Left ventricle myocardium inferior (tissue), 1 donor: ENCODE results near the gene OCA2. TPM values are rescaled to one million over a fixed set of nuclear protein-coding genes. Genes with fewer than 3 reads are reported as not detected.

Source experiments
- DNase-seq: peaks from one replicate; pipeline ENCODE4 v3.0.0-alpha.2; 2020
- H3K27ac ChIP-seq: fragments of 200-600 bp; replicated peaks from 2 replicates; pipeline ENCODE4 v1.8.0; 2021
- H3K27me3 ChIP-seq: fragments of 200-600 bp; 2 replicates; pipeline ENCODE4 v1.8.0; 2021; ENCODE audit warnings: low read depth
- H3K36me3 ChIP-seq: fragments of 200-600 bp; 2 replicates; pipeline ENCODE4 v1.8.0; 2021
- H3K4me1 ChIP-seq: fragments of 200-600 bp; 2 replicates; pipeline ENCODE4 v1.8.0; 2021
- H3K4me3 ChIP-seq: fragments of 200-600 bp; 2 replicates; pipeline ENCODE4 v1.8.0; 2021; ENCODE audit warnings: mild to moderate bottlenecking, moderate library complexity
- H3K9me3 ChIP-seq: fragments of 200-600 bp; replicated peaks from 2 replicates; pipeline ENCODE4 v1.8.0; 2021
- intact Hi-C: fragments of 100-400 bp; cut with micrococcal nuclease; formaldehyde crosslinking; loops from one replicate; pipeline ENCODE4 v1.11.0; 2022
- total RNA-seq: library from RNA; stranded (reverse); fragmentation: NEBNext Ultra II Directional; extraction: Animal tissue kit (Norgen Biotek cat#: 25700); gene quantifications from one replicate; pipeline ENCODE4 v1.2.1, GENCODE V29; 2021
- TF ChIP-seq, protein P1 (sequence below): fragments of 200-600 bp; IDR thresholded peaks from 2 replicates; pipeline ENCODE4 v1.8.0; 2021; ENCODE audit warnings: antibody characterized with exemption, mild to moderate bottlenecking, borderline replicate concordance
- donor health status: DM: no; HTN: yes; CAD: no; lungs with severe emphysema.

The OCA2 gene
- total RNA-seq, 1 donor from 2014 or later = not detected

DNA sequence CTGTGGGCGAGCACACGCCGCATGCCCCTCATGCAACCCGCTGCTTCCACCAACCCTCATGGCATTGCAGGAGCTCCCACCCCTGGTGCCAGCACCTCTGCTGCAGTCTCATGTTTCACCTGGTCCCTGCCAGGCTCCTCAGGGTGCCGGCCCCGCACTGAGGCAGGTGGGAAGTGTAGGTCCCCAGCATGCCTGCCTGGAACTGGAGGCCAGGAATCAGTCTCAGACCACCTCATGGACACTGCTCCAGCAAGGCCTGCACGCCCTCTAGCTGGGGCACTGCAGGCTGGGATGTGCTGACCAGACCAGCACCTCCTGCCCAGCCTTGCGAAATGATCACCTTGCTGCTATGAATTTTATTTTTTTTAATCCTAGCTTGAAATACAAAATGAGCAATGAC is 39.1 kb downstream of the OCA2 start:
- Histone ChIP-seq H3K9me3 (peaks cover 26% of the 10 kb centered on the region), H3K27me3 (peaks cover under 1% of the 10 kb centered on the region), H3K27ac (no peak overlapping the region), H3K4me3 (no peak overlapping the region), H3K4me1 (no peaks in the 10 kb centered on the region), H3K36me3 (no peaks in the 10 kb centered on the region)
- DNase-seq = no peak
- intact Hi-C loops = no loop called here
- TF ChIP-seq, protein P1, sequence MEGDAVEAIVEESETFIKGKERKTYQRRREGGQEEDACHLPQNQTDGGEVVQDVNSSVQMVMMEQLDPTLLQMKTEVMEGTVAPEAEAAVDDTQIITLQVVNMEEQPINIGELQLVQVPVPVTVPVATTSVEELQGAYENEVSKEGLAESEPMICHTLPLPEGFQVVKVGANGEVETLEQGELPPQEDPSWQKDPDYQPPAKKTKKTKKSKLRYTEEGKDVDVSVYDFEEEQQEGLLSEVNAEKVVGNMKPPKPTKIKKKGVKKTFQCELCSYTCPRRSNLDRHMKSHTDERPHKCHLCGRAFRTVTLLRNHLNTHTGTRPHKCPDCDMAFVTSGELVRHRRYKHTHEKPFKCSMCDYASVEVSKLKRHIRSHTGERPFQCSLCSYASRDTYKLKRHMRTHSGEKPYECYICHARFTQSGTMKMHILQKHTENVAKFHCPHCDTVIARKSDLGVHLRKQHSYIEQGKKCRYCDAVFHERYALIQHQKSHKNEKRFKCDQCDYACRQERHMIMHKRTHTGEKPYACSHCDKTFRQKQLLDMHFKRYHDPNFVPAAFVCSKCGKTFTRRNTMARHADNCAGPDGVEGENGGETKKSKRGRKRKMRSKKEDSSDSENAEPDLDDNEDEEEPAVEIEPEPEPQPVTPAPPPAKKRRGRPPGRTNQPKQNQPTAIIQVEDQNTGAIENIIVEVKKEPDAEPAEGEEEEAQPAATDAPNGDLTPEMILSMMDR = no peak

DNA sequence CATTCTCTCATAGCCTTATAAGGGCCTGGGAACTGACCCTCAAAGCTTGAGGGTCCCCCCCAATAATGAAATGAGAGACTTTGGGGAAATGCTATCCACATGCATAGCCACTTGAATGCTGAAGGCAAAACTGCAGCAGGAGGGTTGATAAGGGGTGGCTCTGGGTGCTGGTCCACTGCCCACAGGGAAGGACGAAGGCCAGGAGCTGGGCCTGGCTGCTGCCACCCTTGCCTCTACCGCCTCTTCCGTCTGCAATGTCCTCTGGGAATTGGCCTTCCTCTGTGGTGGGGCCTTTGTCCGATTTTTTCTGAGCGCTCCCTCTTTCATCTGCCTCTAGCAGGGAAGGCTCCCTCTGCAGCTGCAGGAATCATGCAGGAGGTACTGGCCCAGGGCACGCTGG is 41.0 kb downstream of the OCA2 start:
- Histone ChIP-seq H3K9me3 (peaks cover 11% of the 10 kb centered on the region), H3K27ac (no peak overlapping the region), H3K4me3 (no peak overlapping the region), H3K36me3 (no peaks in the 10 kb centered on the region), H3K4me1 (no peaks in the 10 kb centered on the region), H3K27me3 (no peaks in the 10 kb centered on the region)
- DNase-seq = no peak
- intact Hi-C loops = no loop called here
- TF ChIP-seq, protein P1 = no peak

DNA sequence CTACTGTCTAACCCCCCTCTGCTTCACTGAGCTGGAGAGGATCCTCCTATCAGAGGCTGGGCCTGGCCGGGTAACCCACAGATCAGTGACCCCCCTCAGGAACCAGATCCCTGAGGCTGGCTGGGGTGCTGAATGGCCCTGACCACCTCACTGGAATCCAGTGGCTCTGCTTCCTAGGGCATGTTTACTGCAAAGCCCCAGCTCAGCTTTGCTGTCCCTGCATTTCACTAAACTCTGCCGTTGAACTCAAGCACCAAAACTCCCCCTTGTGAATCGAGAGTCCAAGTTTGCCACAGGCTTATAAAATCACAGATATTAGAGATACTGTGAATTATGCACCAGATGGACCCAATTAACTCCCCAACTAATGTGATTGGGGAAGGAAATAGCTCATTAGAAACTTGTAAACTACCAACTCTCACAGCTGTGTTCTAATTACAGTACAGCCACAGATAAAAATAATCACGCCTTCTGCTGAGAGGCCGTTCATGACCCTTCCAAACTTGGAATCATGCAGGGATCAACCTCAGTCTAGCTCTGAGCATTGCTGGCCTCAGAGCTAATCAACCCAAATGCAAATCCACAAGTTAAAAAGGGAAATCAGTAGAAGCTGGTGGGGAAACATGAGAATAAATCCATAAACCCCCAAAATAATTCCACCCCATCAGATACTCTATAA is 47.0 kb downstream of the OCA2 start:
- intact Hi-C loops = no loop called here
- Histone ChIP-seq H3K9me3 (peaks cover 4% of the 10 kb centered on the region), H3K27me3 (no peaks in the 10 kb centered on the region), H3K27ac (peak overlapping the region; percentile 56), H3K4me3 (no peak overlapping the region), H3K36me3 (no peaks in the 10 kb centered on the region), H3K4me1 (peaks cover 8% of the 10 kb centered on the region)
- no peak for DNase-seq
- TF ChIP-seq, protein P1 = no peak

DNA sequence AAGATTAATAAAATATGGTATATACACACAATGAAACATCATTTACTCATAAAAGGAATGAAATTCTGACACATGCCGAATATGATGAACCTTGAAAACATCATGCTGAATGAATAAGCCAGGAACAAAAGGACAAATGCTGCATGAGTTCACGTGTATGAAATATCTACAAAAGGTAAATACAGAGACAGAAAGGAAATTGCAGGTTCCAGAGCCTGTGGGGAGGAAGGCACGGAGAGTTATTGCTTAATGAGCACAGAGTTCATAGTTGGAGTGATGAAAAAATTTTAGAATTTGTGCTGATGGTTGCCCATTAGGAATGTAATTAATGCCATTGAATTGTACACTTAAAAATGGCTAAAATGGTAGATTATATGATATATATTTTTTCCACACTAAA is 49.5 kb downstream of the OCA2 start:
- no peaks in the 10 kb centered on the region for H3K27me3 ChIP-seq
- intact Hi-C loops = no loop called here
- peaks cover 4% of the 10 kb centered on the region for H3K9me3 ChIP-seq
- H3K4me1 ChIP-seq = peaks cover 8% of the 10 kb centered on the region
- H3K36me3 ChIP-seq = no peaks in the 10 kb centered on the region
- H3K27ac ChIP-seq = no peak overlapping the region
- no peak overlapping the region for H3K4me3 ChIP-seq
- no peak for DNase-seq
- TF ChIP-seq, protein P1 = no peak

DNA sequence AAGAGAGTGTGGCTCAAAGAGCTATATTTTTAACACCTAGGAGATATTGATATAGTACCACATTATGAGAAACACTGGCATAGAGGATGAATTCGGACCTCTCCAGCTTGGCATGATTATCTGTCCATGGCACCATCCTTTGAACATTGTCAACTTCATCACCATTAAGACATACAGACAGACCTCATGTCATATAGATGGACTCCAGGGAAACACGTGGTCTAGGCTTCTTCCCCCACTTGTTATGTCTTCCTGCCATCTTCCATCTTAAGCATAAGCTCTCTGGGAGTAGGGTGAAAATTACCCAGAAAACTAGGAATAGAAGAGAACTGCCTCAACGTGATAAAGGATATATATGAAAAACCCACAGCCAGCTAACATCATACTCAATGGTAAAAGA is 51.8 kb downstream of the OCA2 start:
- no peak overlapping the region for H3K27ac ChIP-seq
- intact Hi-C loops = no loop called here
- DNase-seq = no peak
- no peak overlapping the region for H3K4me3 ChIP-seq
- peaks cover 4% of the 10 kb centered on the region for H3K4me1 ChIP-seq
- no peaks in the 10 kb centered on the region for H3K27me3 ChIP-seq
- H3K9me3 ChIP-seq = peaks cover 4% of the 10 kb centered on the region
- H3K36me3 ChIP-seq = no peaks in the 10 kb centered on the region
- TF ChIP-seq, protein P1 = no peak
